Renal pelvis (tissue), 4 donors: ENCODE measurements around the gene GNL1. TPM values are rescaled to one million over a fixed set of nuclear protein-coding genes. Genes with fewer than 3 reads are reported as not detected.

Source experiments
- DNase-seq: peaks from one replicate; pipeline ENCODE4 v3.0.0-alpha.2; 2013
- polyA plus RNA-seq, 3 donors: library from polyadenylated mRNA; unstranded; fragments of 120-200 nt; gene quantifications; one replicate each; pipeline ENCODE4 v1.2.1, GENCODE V29; 2013; ENCODE audit not compliant: insufficient read length in 3 of 3

Gene GNL1
- polyA plus RNA-seq, 3 donors: 97.3 to 111 (median 102) TPM

DNA sequence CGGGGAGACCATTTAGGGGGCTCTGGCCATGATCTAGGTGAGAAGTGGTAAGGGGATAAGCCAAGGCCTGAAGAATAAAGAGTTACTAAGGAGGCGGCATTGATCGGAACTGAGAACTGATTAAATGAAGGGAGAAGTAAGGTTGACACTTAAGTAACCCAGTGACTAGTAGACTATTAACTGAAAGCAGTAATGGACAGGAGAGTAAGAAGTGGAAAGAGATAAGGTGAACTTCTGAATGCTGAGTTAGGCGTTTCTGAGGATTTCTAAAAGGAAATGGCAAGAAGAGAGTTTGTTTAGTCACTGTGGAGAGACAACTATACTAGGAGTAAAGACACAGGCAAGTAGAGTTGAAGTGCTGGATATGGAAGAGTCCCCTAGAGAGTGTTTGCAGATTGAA lies 16.8 kb upstream of the GNL1 start:
- no peak for DNase-seq

DNA sequence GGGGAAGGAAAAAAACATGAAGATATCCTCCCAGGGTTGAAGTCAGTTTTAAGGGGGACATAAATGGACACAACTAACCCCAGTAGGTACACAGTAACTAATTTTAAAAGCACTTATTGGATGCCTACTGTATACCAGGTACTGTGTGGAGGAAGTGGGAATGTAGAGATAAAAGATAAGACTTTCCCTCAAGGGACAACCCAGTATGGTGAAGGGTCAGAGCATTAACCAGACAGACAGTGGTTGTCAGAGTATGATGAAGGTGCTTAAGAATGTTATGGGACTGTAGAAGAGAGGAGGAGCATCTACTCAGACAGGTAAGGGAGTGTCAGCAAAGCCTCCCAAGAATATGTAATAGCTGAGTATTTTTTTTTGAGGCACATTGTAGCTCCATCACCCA lies 15.9 kb upstream of the GNL1 start:
- DNase-seq: no peak

- DNase-seq: no peak
Observed at GRCh38 chr6:30571762-30572082, 15.4 kb upstream of the GNL1 start.

DNA sequence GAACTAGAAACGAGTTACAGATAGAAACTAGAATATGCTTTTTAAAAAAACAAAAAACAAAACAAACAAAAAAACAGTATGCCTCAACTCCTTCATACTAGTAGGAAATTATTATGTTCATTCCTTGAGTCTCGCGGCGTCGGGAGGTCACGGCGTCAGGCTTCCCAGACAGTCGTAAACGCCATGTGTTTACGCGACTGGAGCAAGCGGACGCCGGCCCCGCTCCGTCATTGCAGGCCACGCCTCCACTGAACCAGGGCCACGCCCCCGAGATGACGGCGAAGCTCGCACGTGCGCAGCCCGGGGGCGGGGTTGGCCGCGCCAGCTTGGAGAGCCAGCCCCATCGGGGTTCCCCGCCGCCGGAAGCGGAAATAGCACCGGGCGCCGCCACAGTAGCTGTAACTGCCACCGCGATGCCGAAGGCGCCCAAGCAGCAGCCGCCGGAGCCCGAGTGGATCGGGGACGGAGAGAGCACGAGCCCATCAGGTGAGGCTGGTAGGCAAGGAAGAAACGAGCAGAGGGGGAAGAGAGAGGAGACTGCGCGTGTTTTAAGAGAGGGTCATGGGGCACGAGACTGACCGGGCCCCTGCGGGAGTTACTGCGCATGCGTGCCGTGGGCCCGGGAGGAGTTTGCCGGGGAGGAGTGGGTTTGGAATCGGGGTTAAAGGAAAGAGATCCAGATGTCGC lies 14.9 kb upstream of the GNL1 start, which contains the start of gene ABCF1:
Gene ABCF1 (plus strand): TSS at position 368 of the 687 bp plus-strand sequence. CDS start 46 bp downstream, at position 414.
- peak; percentile 97 for DNase-seq

DNA sequence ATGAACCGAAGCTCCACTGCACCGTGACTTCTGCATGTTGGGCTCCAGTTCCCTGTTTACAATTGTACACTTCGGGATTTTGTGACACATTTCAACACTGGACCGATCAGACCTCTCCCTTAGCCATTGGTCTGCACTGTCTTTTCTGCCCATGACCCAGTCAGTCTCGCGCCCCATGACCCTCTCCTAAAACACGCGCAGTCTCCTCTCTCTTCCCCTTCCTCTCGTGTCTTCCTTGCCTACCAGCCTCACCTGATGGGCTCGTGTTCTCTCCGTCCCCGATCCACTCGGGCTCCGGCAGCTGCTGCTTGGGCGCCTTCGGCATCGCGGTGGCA lies 14.4 kb upstream of the GNL1 start:
- no peak for DNase-seq

- no peak for DNase-seq
Observed at GRCh38 chr6:30570263-30570662, 14.0 kb upstream of the GNL1 start.

DNA sequence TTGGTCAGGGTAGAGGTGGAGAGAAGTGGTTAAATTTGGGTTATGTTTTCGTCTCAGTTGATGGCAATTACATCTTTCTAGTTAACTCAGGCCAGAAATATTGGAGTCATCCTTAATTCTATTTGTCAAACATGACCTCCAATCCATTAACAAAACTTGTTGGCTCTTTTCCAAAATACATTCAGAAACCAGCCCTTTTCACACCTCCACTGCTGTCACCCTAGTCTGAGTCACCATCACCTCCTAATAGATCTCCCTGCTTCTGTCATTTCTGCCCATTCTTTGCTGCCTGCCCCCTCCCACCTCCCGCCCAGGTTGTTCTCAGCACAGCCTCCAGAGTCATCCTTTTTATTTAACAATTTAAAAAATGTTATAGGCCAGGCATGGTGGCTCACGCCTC lies 12.0 kb upstream of the GNL1 start:
- DNase-seq: no peak

DNA sequence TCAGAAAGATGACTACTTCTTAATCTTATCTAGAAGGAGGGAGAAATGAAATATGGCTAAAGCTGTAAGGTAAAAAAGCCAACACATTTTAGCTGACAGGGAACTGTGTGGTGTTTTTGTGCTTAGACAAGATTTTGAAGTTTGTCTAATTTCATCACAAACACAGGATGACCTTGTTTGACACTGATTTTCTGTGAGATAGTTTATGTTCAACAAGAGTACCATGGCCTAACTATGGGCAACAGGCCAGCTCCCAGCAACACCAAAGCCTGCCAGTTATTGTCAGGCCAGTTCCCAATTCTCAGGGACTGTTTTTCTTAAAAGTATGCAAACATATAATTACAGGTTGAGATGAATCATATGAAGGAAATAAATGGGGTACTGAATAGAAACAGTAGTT lies 9.5 kb upstream of the GNL1 start:
- no peak for DNase-seq

DNA sequence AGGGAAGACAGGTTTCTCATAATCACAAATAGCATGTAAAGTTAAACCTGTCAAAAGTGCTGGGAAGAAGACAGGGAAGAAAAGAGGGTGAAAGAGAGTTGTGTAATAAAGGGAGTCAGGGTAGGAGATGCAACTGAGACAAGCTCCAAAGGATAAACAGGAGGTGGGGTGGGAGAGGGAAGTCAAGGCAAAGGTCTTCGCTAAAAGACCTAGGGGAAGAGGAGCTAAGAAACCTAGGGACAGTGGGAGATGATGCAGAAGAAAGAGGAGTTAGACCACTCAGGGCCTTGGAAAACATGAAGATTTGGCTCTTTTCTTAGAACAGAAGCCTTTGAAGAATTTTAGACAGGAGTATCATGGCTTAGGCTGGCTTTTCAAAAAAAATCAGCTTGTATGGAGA lies 7.8 kb upstream of the GNL1 start:
- DNase-seq: no peak

GRCh38 chr6:30562470-30563425 lies 6.5 kb upstream of the GNL1 start:
- no peak for DNase-seq

DNA sequence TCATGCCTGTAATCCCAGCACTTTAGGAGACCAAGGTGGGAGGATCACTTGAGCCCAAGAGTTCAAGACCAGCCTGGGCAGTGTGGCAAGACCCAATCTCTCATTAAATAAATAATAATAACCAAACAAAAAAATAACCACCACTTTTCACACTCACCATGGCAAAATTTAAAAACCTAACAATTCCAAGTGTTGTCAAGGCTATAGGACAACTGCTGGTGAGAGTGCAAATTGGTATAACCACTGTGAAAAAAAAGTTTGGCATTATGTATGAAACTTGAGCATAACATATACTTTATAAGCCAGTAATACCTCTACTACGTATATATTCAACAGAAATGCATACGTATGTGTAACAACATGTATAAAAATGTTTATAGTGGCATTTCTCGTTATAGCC lies 4.6 kb upstream of the GNL1 start:
- DNase-seq: no peak

DNA sequence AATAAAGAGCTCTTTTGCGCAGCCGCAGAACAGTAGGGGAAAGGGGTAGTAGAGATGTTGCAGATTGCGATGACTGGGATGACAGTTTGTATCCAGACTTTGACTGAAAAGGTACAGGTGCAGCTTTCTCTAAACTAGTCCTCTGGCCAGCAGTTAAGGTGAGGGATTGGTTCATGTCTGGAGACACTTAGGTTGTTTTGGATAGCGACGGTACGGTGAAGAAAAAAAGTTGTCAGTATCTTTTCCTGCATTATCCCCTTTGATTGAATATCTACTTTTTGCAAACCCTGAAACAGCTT lies 1.3 kb upstream of the GNL1 start:
- no peak for DNase-seq

DNA sequence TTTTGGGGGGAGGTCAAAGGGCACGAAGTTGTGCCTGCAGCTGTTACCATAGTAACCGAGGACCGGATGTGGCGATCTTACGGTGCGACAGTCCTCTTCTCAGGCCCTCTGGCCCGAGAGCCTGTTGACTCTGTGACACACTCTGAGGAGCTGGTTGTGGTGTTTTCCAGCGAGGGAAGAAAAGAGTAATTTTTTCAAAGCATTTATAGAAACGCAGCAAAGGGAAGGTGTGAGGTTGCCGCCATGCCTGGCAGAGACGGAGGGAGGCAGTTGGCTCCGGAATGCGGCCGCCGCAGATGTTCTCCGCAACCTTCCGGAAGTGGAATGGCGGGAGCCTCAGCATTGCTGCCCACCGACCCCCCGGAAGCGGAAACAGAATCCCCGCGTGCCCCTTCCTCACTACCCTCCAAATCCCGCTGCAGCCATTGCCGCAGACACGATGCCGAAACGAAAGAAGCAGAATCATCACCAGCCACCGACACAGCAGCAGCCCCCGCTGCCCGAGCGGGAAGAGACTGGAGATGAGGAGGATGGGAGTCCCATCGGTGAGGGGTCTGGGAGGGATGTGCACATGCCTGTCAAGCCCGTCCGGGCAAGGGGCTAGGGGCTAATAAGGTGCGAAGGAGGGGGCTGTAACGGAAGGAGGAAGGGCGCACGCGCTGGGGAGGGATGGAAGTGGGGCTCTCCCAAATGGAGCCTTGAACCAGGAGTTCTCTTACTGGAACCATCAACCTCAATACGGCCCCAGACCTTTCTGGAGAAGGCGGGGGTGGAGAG lies 805 bp upstream of the GNL1 start, which contains the start of gene PRR3:
Gene PRR3 (plus strand): TSS at position 390 of the 777 bp plus-strand sequence. CDS start 50 bp downstream, at position 440.
- DNase-seq: peak; percentile 94

- no peak for DNase-seq
Observed at GRCh38 chr6:30555816-30556065, 548 bp downstream of the GNL1 start.

GRCh38 chr6:30554962-30555815 lies 1.1 kb downstream of the GNL1 start:
- peak; percentile 64 for DNase-seq

DNA sequence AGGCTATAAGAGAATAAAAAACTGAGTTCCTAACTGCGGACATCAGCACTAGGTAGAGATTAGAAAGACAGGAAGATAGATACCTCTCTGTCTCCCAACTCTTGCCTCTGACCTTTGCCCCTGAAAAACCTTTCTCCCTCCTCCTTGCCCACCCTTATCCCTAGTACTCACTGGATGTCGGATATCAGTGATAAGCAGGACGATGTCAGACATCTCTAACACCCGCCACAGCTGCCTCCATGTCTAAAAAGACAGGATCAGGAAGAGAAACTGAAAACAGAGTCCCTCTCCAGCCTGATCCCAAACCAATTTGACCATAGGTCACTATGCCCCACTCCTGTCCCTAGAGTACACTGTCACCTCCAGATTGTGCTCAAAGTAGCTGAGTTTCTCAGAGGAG lies 1.9 kb downstream of the GNL1 start:
- DNase-seq: no peak

DNA sequence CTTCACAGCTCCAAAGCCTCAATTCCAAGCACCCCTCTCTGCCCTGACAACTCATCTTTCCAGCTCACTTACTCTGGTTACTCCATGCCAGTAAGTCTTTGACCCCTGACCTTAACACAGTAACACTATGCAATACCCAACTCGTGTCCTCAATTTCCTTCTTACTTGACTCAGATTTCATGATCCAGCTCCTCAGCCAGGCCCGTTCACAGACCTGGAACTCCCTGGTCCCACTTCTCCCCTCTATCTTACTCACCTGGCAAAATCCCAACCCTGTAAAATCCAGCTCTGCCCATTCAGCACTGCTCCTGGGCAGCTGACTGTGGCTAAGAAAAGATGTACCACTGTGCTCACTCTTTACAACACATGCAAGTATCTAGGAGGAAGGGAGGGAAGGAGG lies 7.9 kb downstream of the GNL1 start:
- DNase-seq: no peak

DNA sequence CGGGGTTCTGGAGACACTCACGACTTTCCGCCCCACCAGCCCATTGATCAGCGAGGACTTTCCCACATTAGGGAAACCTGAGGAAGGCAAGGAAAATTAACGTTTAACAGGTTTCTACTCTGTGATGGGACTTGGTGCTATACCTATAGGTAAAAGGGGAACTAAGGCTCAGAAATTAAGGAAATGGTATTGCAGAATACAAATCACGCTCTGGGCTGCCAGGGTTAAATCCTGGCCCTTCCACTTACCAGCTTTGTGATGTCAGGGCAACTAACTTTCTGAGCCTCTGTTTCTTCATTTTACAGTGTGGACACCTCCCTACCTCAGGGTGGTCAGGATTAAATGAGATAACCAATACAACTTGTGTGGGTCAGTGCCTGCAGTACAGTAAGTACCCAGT lies 8.8 kb downstream of the GNL1 start:
- no peak for DNase-seq

GRCh38 chr6:30544666-30545272 lies 11.5 kb downstream of the GNL1 start:
- peak; percentile 38 for DNase-seq

DNA sequence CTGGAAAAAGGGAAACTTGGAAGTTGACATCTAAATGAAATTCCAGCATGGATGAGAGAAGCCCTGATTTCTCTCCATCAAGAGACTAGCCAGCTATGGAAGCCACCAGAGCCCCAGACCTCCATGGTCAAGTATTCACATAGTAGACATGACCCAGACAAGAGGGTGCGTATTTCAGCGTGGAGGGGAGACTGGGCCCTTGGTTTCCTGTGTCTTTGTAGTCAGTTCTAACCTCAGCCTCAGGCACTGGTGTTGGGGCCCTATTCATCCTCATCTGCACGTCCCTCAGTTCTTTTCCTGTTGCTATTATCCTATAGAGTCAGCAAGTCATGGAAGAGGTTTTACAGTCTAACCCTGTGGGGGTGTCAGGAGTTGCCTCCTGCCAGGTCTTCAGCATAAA lies 12.5 kb downstream of the GNL1 start:
- DNase-seq: no peak

GRCh38 chr6:30542915-30543314 lies 13.4 kb downstream of the GNL1 start:
- DNase-seq: no peak

DNA sequence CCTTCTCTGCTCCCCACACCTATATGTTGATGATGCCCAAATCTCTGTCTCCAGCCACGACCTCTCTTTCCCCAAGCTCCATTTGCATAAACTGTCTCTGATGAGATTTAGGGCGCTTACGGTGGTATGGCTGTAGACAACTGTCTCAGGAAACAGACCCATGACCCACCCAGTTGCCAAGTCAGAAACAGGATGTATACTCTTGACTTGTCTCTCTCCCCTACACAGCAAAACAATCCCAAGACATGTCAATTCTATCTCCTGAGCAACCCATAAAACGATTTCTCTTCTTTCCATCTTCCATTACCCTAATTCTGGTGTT lies 13.9 kb downstream of the GNL1 start:
- no peak for DNase-seq
